Mesenchymal stem cell (in vitro differentiated cells and primary cell): Measurements from ENCODE around the gene TJP1.
"Not testable (repeated sequence)": the region's sequence is repeated elsewhere in the genome, so short reads cannot be mapped to it uniquely, and the experiment has no call there.

Experiments
- DNase-seq: peaks from one replicate; pipeline ENCODE4 v3.0.0-alpha.2; 2013
- H2AFZ ChIP-seq: one replicate; pipeline ENCODE4 v1.6.1; 2013; ENCODE audit warnings: low read depth, mild to moderate bottlenecking, control low read depth, inconsistent platforms, low read length, moderate library complexity
- H2AK5ac ChIP-seq: 2 replicates; pipeline ENCODE4 v1.6.1; 2013; ENCODE audit warnings: low read length, moderate library complexity, mild to moderate bottlenecking, inconsistent platforms; ENCODE audit not compliant: severe bottlenecking
- H2BK120ac ChIP-seq: one replicate; pipeline ENCODE4 v1.6.1; 2013; ENCODE audit warnings: low read depth, mild to moderate bottlenecking, inconsistent platforms, low read length, moderate library complexity
- H2BK12ac ChIP-seq, 2 experiments: one replicate each; pipeline ENCODE4 v1.6.1; 2013; ENCODE audit warnings: inconsistent platforms in 2 of 2, low read length in 2 of 2, mild to moderate bottlenecking in 2 of 2, moderate library complexity in 2 of 2, control low read depth in 1 of 2
- H2BK15ac ChIP-seq: one replicate; pipeline ENCODE4 v1.6.1; 2013; ENCODE audit warnings: mild to moderate bottlenecking, low read depth, inconsistent platforms; ENCODE audit not compliant: poor library complexity, severe bottlenecking
- H2BK5ac ChIP-seq: 2 replicates; pipeline ENCODE4 v1.6.1; 2013; ENCODE audit warnings: low read depth, mild to moderate bottlenecking, low read length, control low read depth, inconsistent platforms; ENCODE audit not compliant: poor library complexity, severe bottlenecking
- H3K14ac ChIP-seq, 2 experiments: one replicate each; pipeline ENCODE4 v1.6.1; 2013; ENCODE audit warnings: inconsistent platforms in 2 of 2, low read length in 2 of 2, control low read depth in 1 of 2, mild to moderate bottlenecking in 1 of 2, moderate library complexity in 1 of 2
- H3K18ac ChIP-seq, 2 experiments: one replicate each; pipeline ENCODE4 v1.6.1; 2013; ENCODE audit warnings: inconsistent platforms in 2 of 2, low read length in 2 of 2, control low read depth in 1 of 2, low read depth in 1 of 2, mild to moderate bottlenecking in 1 of 2
- H3K23ac ChIP-seq, 2 experiments: one replicate each; pipeline ENCODE4 v1.6.1; 2013; ENCODE audit warnings: inconsistent platforms in 2 of 2, low read length in 2 of 2, mild to moderate bottlenecking in 2 of 2, moderate library complexity in 2 of 2, control low read depth in 1 of 2
- H3K27ac ChIP-seq: 2 replicates; pipeline ENCODE4 v1.5.1; 2013; ENCODE audit warnings: mild to moderate bottlenecking, moderate library complexity, low read length, control low read depth, inconsistent platforms; ENCODE audit not compliant: poor library complexity, severe bottlenecking
- H3K27me3 ChIP-seq, 2 experiments: 2 replicates each; pipeline versions ENCODE4 v1.6.1 to v1.7.0; 2013; ENCODE audit warnings: low read length in 2 of 2, mild to moderate bottlenecking in 2 of 2, moderate library complexity in 2 of 2, control low read depth in 1 of 2, inconsistent platforms in 1 of 2; ENCODE audit not compliant: control insufficient read depth in 1 of 2, insufficient read depth in 1 of 2
- H3K36me3 ChIP-seq, 2 experiments: 2 replicates each; pipeline versions ENCODE4 v1.6.1 to v1.7.0; 2013; ENCODE audit warnings: low read length in 2 of 2, control low read depth in 1 of 2, inconsistent platforms in 1 of 2, low read depth in 1 of 2, mild to moderate bottlenecking in 1 of 2; ENCODE audit not compliant: insufficient read depth in 2 of 2, control insufficient read depth in 1 of 2
- H3K4ac ChIP-seq, 2 experiments: one replicate each; pipeline ENCODE4 v1.6.1; 2013; ENCODE audit warnings: inconsistent platforms in 2 of 2, low read length in 2 of 2, mild to moderate bottlenecking in 2 of 2, moderate library complexity in 2 of 2, control low read depth in 1 of 2, low read depth in 1 of 2
- H3K4me1 ChIP-seq: 2 replicates; pipeline ENCODE4 v1.6.1; 2013; ENCODE audit warnings: low read depth, low read length, control low read depth; ENCODE audit not compliant: control insufficient read depth, insufficient read depth
- H3K4me2 ChIP-seq: 2 replicates; pipeline ENCODE4 v1.6.1; 2013; ENCODE audit warnings: low read length, mild to moderate bottlenecking, inconsistent platforms; ENCODE audit not compliant: poor library complexity, severe bottlenecking
- H3K4me3 ChIP-seq, 2 experiments: 2 replicates each; pipeline versions ENCODE4 v1.5.1 to v1.7.0; 2013; ENCODE audit warnings: low read length in 2 of 2, mild to moderate bottlenecking in 2 of 2, control low read depth in 1 of 2, low read depth in 1 of 2; ENCODE audit not compliant: insufficient read depth in 1 of 2
- H3K79me1 ChIP-seq: replicated peaks from 2 replicates; pipeline ENCODE4 v1.6.1; 2013; ENCODE audit warnings: mild to moderate bottlenecking, control low read depth, low read length, inconsistent platforms; ENCODE audit not compliant: poor library complexity, severe bottlenecking
- H3K9ac ChIP-seq: 2 replicates; pipeline ENCODE4 v1.7.0; 2013; ENCODE audit warnings: mild to moderate bottlenecking, low read length, moderate library complexity
- H3K9me3 ChIP-seq: 2 replicates; pipeline ENCODE4 v1.7.0; 2013; ENCODE audit warnings: mild to moderate bottlenecking, low read length; ENCODE audit not compliant: control insufficient read depth
- H4K8ac ChIP-seq: one replicate; pipeline ENCODE4 v1.6.1; 2013; ENCODE audit warnings: inconsistent platforms, mild to moderate bottlenecking, low read length, moderate library complexity
- H4K91ac ChIP-seq: one replicate; pipeline ENCODE4 v1.6.1; 2013; ENCODE audit warnings: mild to moderate bottlenecking, low read length, inconsistent platforms
- WGBS: methylation state at CpG from one replicate; pipeline ENCODE4 v1.1.7; 2013; ENCODE audit warnings: mixed read lengths; 5-methylcytosine and 5-hydroxymethylcytosine counted together

Gene TJP1

GRCh38 chr15:29785642-29786041 lies 36.6 kb downstream of the TJP1 start:
- no peak overlapping the region for H3K9ac ChIP-seq
- no peak overlapping the region for H3K23ac ChIP-seq
- H3K14ac ChIP-seq = no peak overlapping the region
- H3K9me3 ChIP-seq = peaks cover 6% of the 10 kb centered on the region
- H3K4me2 ChIP-seq = no peak overlapping the region
- no peak overlapping the region for H4K8ac ChIP-seq
- no peak overlapping the region for H4K91ac ChIP-seq
- no peak overlapping the region for H2BK12ac ChIP-seq
- no peak overlapping the region for H3K4ac ChIP-seq
- no peaks in the 10 kb centered on the region for H3K4me1 ChIP-seq
- H3K79me1 ChIP-seq = peaks cover 4% of the 10 kb centered on the region
- 95% methylated on average over 1 of the region's 1 CpG for WGBS
- no peak overlapping the region for H2AK5ac ChIP-seq
- no peaks in the 10 kb centered on the region for H3K27me3 ChIP-seq
- no peak overlapping the region for H2AFZ ChIP-seq
- no peak overlapping the region for H2BK5ac ChIP-seq
- H3K36me3 ChIP-seq = peaks cover 0 to 4% of the 10 kb centered on the region in 2 experiments
- DNase-seq = peak; percentile 17
- H3K18ac ChIP-seq = no peak overlapping the region
- no peak overlapping the region for H2BK120ac ChIP-seq
- no peak overlapping the region for H2BK15ac ChIP-seq
- peak overlapping the region; percentile 54 for H3K27ac ChIP-seq
- H3K4me3 ChIP-seq = no peak overlapping the region

GRCh38 chr15:29785136-29785535 lies 37.1 kb downstream of the TJP1 start:
- H3K79me1 ChIP-seq = peaks cover 6% of the 10 kb centered on the region
- H3K9me3 ChIP-seq = peaks cover 10% of the 10 kb centered on the region
- H2AFZ ChIP-seq = no peak overlapping the region
- H3K18ac ChIP-seq = no peak overlapping the region
- H3K27ac ChIP-seq = peak overlapping the region; percentile 53
- H2BK120ac ChIP-seq = no peak overlapping the region
- H3K23ac ChIP-seq = no peak overlapping the region
- peak; percentile 51 for DNase-seq
- 0% methylated on average over 1 of the region's 2 CpGs for WGBS
- H3K4ac ChIP-seq = no peak overlapping the region
- no peak overlapping the region for H2BK5ac ChIP-seq
- no peaks in the 10 kb centered on the region for H3K27me3 ChIP-seq
- H4K91ac ChIP-seq = no peak overlapping the region
- no peaks in the 10 kb centered on the region for H3K4me1 ChIP-seq
- H3K36me3 ChIP-seq = peaks cover 3 to 4% of the 10 kb centered on the region in 2 experiments
- no peak overlapping the region for H3K4me2 ChIP-seq
- no peak overlapping the region for H2BK15ac ChIP-seq
- no peak overlapping the region for H3K14ac ChIP-seq
- H4K8ac ChIP-seq = no peak overlapping the region
- no peak overlapping the region for H2AK5ac ChIP-seq
- no peak overlapping the region for H3K9ac ChIP-seq
- H3K4me3 ChIP-seq = no peak overlapping the region
- H2BK12ac ChIP-seq = no peak overlapping the region

GRCh38 chr15:29784413-29784812 lies 37.9 kb downstream of the TJP1 start:
- no peak overlapping the region for H4K8ac ChIP-seq
- no peak overlapping the region for H2AFZ ChIP-seq
- H3K9ac ChIP-seq = no peak overlapping the region
- no peak overlapping the region for H2BK120ac ChIP-seq
- H3K4me2 ChIP-seq = no peak overlapping the region
- WGBS = 34% methylated on average over 7 of the region's 7 CpGs
- H3K36me3 ChIP-seq = peaks cover 3 to 4% of the 10 kb centered on the region in 2 experiments
- H3K14ac ChIP-seq = no peak overlapping the region
- no peaks in the 10 kb centered on the region for H3K4me1 ChIP-seq
- peaks cover 9% of the 10 kb centered on the region for H3K79me1 ChIP-seq
- no peak overlapping the region for H3K23ac ChIP-seq
- H3K9me3 ChIP-seq = peaks cover 10% of the 10 kb centered on the region
- DNase-seq = peak; percentile 26
- no peak overlapping the region for H3K27ac ChIP-seq
- H2AK5ac ChIP-seq = no peak overlapping the region
- no peak overlapping the region for H2BK5ac ChIP-seq
- H4K91ac ChIP-seq = no peak overlapping the region
- no peak overlapping the region for H2BK12ac ChIP-seq
- no peak overlapping the region for H3K18ac ChIP-seq
- H3K4ac ChIP-seq = no peak overlapping the region
- no peaks in the 10 kb centered on the region for H3K27me3 ChIP-seq
- H2BK15ac ChIP-seq = no peak overlapping the region
- H3K4me3 ChIP-seq = no peak overlapping the region

GRCh38 chr15:29782816-29783215 lies 39.5 kb downstream of the TJP1 start:
- H3K4me1 ChIP-seq, H2AFZ ChIP-seq, H3K27me3 ChIP-seq, H3K4me3 ChIP-seq, H3K4ac ChIP-seq, H3K14ac ChIP-seq, H3K9ac ChIP-seq, DNase-seq, H4K91ac ChIP-seq, H3K27ac ChIP-seq, H2AK5ac ChIP-seq, H2BK15ac ChIP-seq, H2BK5ac ChIP-seq, H3K36me3 ChIP-seq, H3K18ac ChIP-seq, H4K8ac ChIP-seq, H2BK12ac ChIP-seq, H2BK120ac ChIP-seq, H3K23ac ChIP-seq, H3K4me2 ChIP-seq: not testable (repeated sequence)
- peaks cover 10% of the 10 kb centered on the region for H3K9me3 ChIP-seq
- WGBS = 78% methylated on average over 8 of the region's 8 CpGs
- H3K79me1 ChIP-seq = peaks cover 21% of the 10 kb centered on the region
